ENCODE results near the gene COL25A1.
A peak's percentile ranks its signal among the peaks of the same experiment; 100 is the strongest.

The COL25A1 gene

GRCh38 chr4:108946237-108946636 is 356.2 kb downstream of the COL25A1 start:
- ChIA-PET CTCF (no interaction called here), POLR2A (no interaction called here)
- no peak for DNase-seq (ENCODE audit: extremely low spot score)
- no peak for TF ChIP-seq BHLHE40 (IDR thresholded peaks at IDR 0.05; ENCODE audit: borderline replicate concordance)
- TF ChIP-seq NFRKB (IDR thresholded peaks at IDR 0.05) = no peak
- no peak for TF ChIP-seq HDGF (IDR thresholded peaks at IDR 0.05; ENCODE audit: borderline replicate concordance)
- TF ChIP-seq CTBP1 (IDR thresholded peaks at IDR 0.05; ENCODE audit: borderline replicate concordance) = no peak
- TF ChIP-seq LEF1 (IDR thresholded peaks at IDR 0.05; ENCODE audit: borderline replicate concordance) = no peak
- TF ChIP-seq TARDBP (IDR thresholded peaks at IDR 0.05) = no peak
- TF ChIP-seq L3MBTL2 (conservative IDR thresholded peaks at IDR 0.05) = no peak
- TF ChIP-seq FOXM1 (IDR thresholded peaks at IDR 0.05; ENCODE audit: borderline replicate concordance) = no peak
- no peak for TF ChIP-seq SP1 (IDR thresholded peaks at IDR 0.05)
- TF ChIP-seq PKNOX1 (IDR thresholded peaks at IDR 0.05) = no peak
- no peak for TF ChIP-seq FOXK2 (IDR thresholded peaks at IDR 0.05)
- no peak for TF ChIP-seq ZNF384 (IDR thresholded peaks at IDR 0.05)
- TF ChIP-seq FOXA1 (IDR thresholded peaks at IDR 0.05) = no peak
- TF ChIP-seq ELF4 (IDR thresholded peaks at IDR 0.05) = no peak
- no peak for TF ChIP-seq SUZ12 (IDR thresholded peaks at IDR 0.05)
- TF ChIP-seq ARNT (IDR thresholded peaks at IDR 0.05) = no peak

GRCh38 chr4:108943976-108944591 is 358.4 kb downstream of the COL25A1 start:
- no peak for DNase-seq (ENCODE audit: extremely low spot score)
- TF ChIP-seq HDGF (IDR thresholded peaks at IDR 0.05; ENCODE audit: borderline replicate concordance) = no peak
- ChIA-PET CTCF (no interaction called here), POLR2A (no interaction called here)

GRCh38 chr4:108943371-108943770 is 359.1 kb downstream of the COL25A1 start:
- POLR2A ChIA-PET = no interaction called here
- CTCF ChIA-PET = no interaction called here
- DNase-seq (ENCODE audit: extremely low spot score) = no peak
- TF ChIP-seq SUZ12 (IDR thresholded peaks at IDR 0.05) (no peak), PKNOX1 (IDR thresholded peaks at IDR 0.05) (no peak), ARNT (IDR thresholded peaks at IDR 0.05) (no peak), HDGF (IDR thresholded peaks at IDR 0.05; ENCODE audit: borderline replicate concordance) (no peak), LEF1 (IDR thresholded peaks at IDR 0.05; ENCODE audit: borderline replicate concordance) (no peak), FOXA1 (IDR thresholded peaks at IDR 0.05) (no peak), L3MBTL2 (conservative IDR thresholded peaks at IDR 0.05) (no peak), ZNF384 (IDR thresholded peaks at IDR 0.05) (no peak), TARDBP (IDR thresholded peaks at IDR 0.05) (no peak), FOXK2 (IDR thresholded peaks at IDR 0.05) (no peak), NFRKB (IDR thresholded peaks at IDR 0.05) (no peak), BHLHE40 (IDR thresholded peaks at IDR 0.05; ENCODE audit: borderline replicate concordance) (no peak), ELF4 (IDR thresholded peaks at IDR 0.05) (no peak), FOXM1 (IDR thresholded peaks at IDR 0.05; ENCODE audit: borderline replicate concordance) (no peak)

- ChIA-PET CTCF (no interaction called here), POLR2A (no interaction called here)
- TF ChIP-seq ELF4 (IDR thresholded peaks at IDR 0.05) (no peak), BHLHE40 (IDR thresholded peaks at IDR 0.05; ENCODE audit: borderline replicate concordance) (no peak), SP1 (IDR thresholded peaks at IDR 0.05) (no peak), PKNOX1 (IDR thresholded peaks at IDR 0.05) (peak; percentile 74)
- DNase-seq (ENCODE audit: extremely low spot score) = peak; percentile 12
Observed at GRCh38 chr4:108941904-108942430, 360.5 kb downstream of the COL25A1 start.

GRCh38 chr4:108940634-108941033 is 361.8 kb downstream of the COL25A1 start:
- ChIA-PET CTCF (no interaction called here), POLR2A (no interaction called here)

More at GRCh38 chr4:108940634-108941033, 361.8 kb downstream of the COL25A1 start:
- DNase-seq (ENCODE audit: extremely low spot score) = no peak
- TF ChIP-seq SUZ12 (IDR thresholded peaks at IDR 0.05) (no peak), PKNOX1 (IDR thresholded peaks at IDR 0.05) (no peak), TARDBP (IDR thresholded peaks at IDR 0.05) (no peak), CTBP1 (IDR thresholded peaks at IDR 0.05; ENCODE audit: borderline replicate concordance) (no peak), SP1 (IDR thresholded peaks at IDR 0.05) (no peak), ARNT (IDR thresholded peaks at IDR 0.05) (no peak), L3MBTL2 (conservative IDR thresholded peaks at IDR 0.05) (no peak), BHLHE40 (IDR thresholded peaks at IDR 0.05; ENCODE audit: borderline replicate concordance) (no peak), FOXK2 (IDR thresholded peaks at IDR 0.05) (no peak), FOXM1 (IDR thresholded peaks at IDR 0.05; ENCODE audit: borderline replicate concordance) (no peak), ELF4 (IDR thresholded peaks at IDR 0.05) (no peak), FOXA1 (IDR thresholded peaks at IDR 0.05) (no peak), HDGF (IDR thresholded peaks at IDR 0.05; ENCODE audit: borderline replicate concordance) (no peak), LEF1 (IDR thresholded peaks at IDR 0.05; ENCODE audit: borderline replicate concordance) (no peak), ZNF384 (IDR thresholded peaks at IDR 0.05) (no peak), NFRKB (IDR thresholded peaks at IDR 0.05) (no peak)
